GDM1 (cell line): ENCODE measurements around the gene CFHR3.
"Not testable (repeated sequence)": the region's sequence is repeated elsewhere in the genome, so short reads cannot be mapped to it uniquely, and the experiment has no call there.

ENCODE experiments used
- DNase-seq: peaks from one replicate; lab custom pipeline; 2025; lab: John Stamatoyannopoulos, UW

Gene CFHR3

GRCh38 chr1:196774603-196775002 lies at the start of gene CFHR3:
TSS of gene CFHR3 (plus strand) at chr1:196774840. CDS start at chr1:196774887, 47 bp downstream.
- no peak for DNase-seq

- DNase-seq = no peak
Observed at GRCh38 chr1:196732526-196732925, 42.1 kb upstream of the CFHR3 start.

GRCh38 chr1:196733091-196733970 lies 41.3 kb upstream of the CFHR3 start:
- DNase-seq = no peak

GRCh38 chr1:196734006-196734405 lies 40.6 kb upstream of the CFHR3 start:
- no peak for DNase-seq

GRCh38 chr1:196734460-196734859 lies 40.2 kb upstream of the CFHR3 start:
- DNase-seq = no peak

GRCh38 chr1:196738730-196739129 lies 35.9 kb upstream of the CFHR3 start:
- no peak for DNase-seq

GRCh38 chr1:196743244-196743643 lies 31.4 kb upstream of the CFHR3 start:
- not testable (repeated sequence) for DNase-seq

- DNase-seq = not testable (repeated sequence)
Observed at GRCh38 chr1:196765019-196765740, 9.5 kb upstream of the CFHR3 start.

- DNase-seq = not testable (repeated sequence)
Observed at GRCh38 chr1:196769823-196770222, 4.8 kb upstream of the CFHR3 start.

- no peak for DNase-seq
Observed at GRCh38 chr1:196773713-196774112, 927 bp upstream of the CFHR3 start.

- DNase-seq = no peak
Observed at GRCh38 chr1:196774175-196774574, 465 bp upstream of the CFHR3 start.

GRCh38 chr1:196777603-196778002 lies 3.0 kb downstream of the CFHR3 start:
- DNase-seq = no peak

GRCh38 chr1:196779093-196779492 lies 4.5 kb downstream of the CFHR3 start:
- no peak for DNase-seq

GRCh38 chr1:196791252-196791651 lies 16.6 kb downstream of the CFHR3 start:
- DNase-seq = not testable (repeated sequence)

- DNase-seq = not testable (repeated sequence)
Observed at GRCh38 chr1:196794103-196794502, 19.5 kb downstream of the CFHR3 start.

GRCh38 chr1:196797891-196798290 lies 23.3 kb downstream of the CFHR3 start:
- DNase-seq = no peak

- not testable (repeated sequence) for DNase-seq
Observed at GRCh38 chr1:196801920-196802319, 27.3 kb downstream of the CFHR3 start.

GRCh38 chr1:196808529-196809235 lies 34.0 kb downstream of the CFHR3 start:
- no peak for DNase-seq

GRCh38 chr1:196817442-196817841 lies 42.8 kb downstream of the CFHR3 start:
- DNase-seq = not testable (repeated sequence)

GRCh38 chr1:196819531-196819930 lies 44.9 kb downstream of the CFHR3 start, which contains the start of gene CFHR1:
TSS of gene CFHR1 (plus strand) at chr1:196819731. CDS start at chr1:196819845, 114 bp downstream.
- DNase-seq = not testable (repeated sequence)

- DNase-seq = not testable (repeated sequence)
Observed at GRCh38 chr1:196827860-196828259, 53.2 kb downstream of the CFHR3 start.
